ENCODE results near the gene LHX3.

The LHX3 gene

GRCh38 chr9:136191099-136191959 lies 13.6 kb downstream of the LHX3 start:
- no peak for DNase-seq

GRCh38 chr9:136190656-136191055 lies 14.3 kb downstream of the LHX3 start:
- DNase-seq: no peak

GRCh38 chr9:136190237-136190601 lies 14.7 kb downstream of the LHX3 start:
- DNase-seq: no peak

GRCh38 chr9:136189394-136190236 lies 15.3 kb downstream of the LHX3 start:
- DNase-seq: no peak

- DNase-seq: no peak
Measured at GRCh38 chr9:136187683-136188586, 17.0 kb downstream of the LHX3 start.

GRCh38 chr9:136187197-136187596 lies 17.7 kb downstream of the LHX3 start:
- no peak for DNase-seq

GRCh38 chr9:136186386-136186785 lies 18.5 kb downstream of the LHX3 start:
- DNase-seq: no peak

- DNase-seq: no peak
Measured at GRCh38 chr9:136185596-136186366, 19.1 kb downstream of the LHX3 start.

- DNase-seq: no peak
Measured at GRCh38 chr9:136185066-136185465, 19.9 kb downstream of the LHX3 start.

GRCh38 chr9:136182850-136183422 lies 22.0 kb downstream of the LHX3 start:
- DNase-seq: no peak

- no peak for DNase-seq
Measured at GRCh38 chr9:136182420-136182787, 22.5 kb downstream of the LHX3 start.

GRCh38 chr9:136181784-136182419 lies 23.0 kb downstream of the LHX3 start:
- no peak for DNase-seq

GRCh38 chr9:136180586-136180985 lies 24.3 kb downstream of the LHX3 start:
- no peak for DNase-seq

- DNase-seq: no peak
Measured at GRCh38 chr9:136179761-136180160, 25.2 kb downstream of the LHX3 start.

GRCh38 chr9:136179101-136179616 lies 25.8 kb downstream of the LHX3 start:
- DNase-seq: no peak

- DNase-seq: no peak
Measured at GRCh38 chr9:136178773-136179075, 26.2 kb downstream of the LHX3 start.

GRCh38 chr9:136178061-136178772 lies 26.7 kb downstream of the LHX3 start:
- no peak for DNase-seq

GRCh38 chr9:136177224-136177623 lies 27.7 kb downstream of the LHX3 start:
- DNase-seq: no peak

- no peak for DNase-seq
Measured at GRCh38 chr9:136175616-136176197, 29.2 kb downstream of the LHX3 start.

All from NK-92 treated with Interleukin-12 subunit alpha and Interleukin-12 subunit beta, amount 100 ng/mL, for 24 hours (cell line).